HG03342 (cell line): ENCODE data around the gene MDN1.
"Not testable (repeated sequence)": the region's sequence is repeated elsewhere in the genome, so short reads cannot be mapped to it uniquely, and the experiment has no call there.

Source experiments
- ATAC-seq: cut with Tn5 transposase; IDR thresholded peaks from one replicate; pipeline ENCODE4 v1.9.1; 2021; ENCODE audit warnings: mild to moderate bottlenecking, moderate library complexity; ENCODE audit not compliant: unreplicated experiment

MDN1 gene

DNA sequence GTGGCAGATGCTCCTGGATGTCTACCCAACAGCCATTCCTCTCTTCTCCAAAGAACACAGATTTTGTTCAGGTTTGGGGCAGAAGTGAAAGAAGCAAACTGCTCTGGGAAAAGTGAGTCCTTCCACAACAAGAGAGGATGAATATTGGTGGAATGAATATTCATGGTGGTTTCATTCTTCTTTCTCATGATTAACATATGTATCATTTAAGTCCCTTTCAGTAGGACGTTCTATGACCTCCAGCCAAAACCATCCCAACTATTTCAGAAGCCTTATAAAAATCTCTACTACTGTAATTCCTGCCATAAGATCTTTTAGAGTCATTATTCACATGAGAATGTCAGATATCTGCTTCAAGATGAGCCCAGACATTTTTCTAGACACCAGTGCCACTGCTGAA is 44.4 kb downstream of the MDN1 start:
- ATAC-seq = no peak

DNA sequence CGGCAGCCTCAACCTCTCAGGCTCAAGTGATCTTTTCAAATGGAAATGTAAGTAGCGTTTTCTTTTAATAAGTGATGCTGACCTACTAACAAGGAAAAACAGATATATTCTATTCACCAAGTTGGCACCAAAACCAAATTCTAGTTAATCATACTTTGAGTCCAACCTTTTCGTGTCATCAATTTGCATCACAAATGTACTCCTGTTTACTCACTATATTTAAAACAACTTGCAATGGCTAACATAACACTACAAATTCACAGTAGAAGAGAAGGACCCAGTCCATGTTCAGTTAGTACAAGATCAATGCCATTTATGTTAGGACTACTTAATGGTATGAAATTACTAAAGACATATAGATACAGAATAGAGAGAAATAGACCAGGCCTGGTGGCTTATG is 50.0 kb downstream of the MDN1 start:
- no peak for ATAC-seq

DNA sequence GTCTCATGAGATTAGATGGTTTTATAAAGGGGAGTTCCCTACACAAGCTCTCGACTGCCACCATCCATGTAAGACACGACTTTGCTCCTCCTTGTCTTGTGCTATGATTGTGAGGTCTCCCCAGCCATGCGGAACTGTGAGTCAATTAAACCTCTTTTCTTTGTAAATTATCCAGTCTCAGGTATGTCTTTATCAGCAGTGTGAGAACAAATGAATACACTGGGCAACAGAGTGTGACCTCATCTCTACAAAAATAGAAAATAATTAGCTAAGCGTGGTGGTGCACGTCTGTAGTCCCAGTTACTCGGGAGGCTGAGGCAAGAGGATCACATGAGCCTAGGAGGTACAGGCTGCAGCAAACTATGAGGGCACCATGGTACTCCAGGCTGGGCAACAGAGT is 51.3 kb downstream of the MDN1 start:
- ATAC-seq = no peak

DNA sequence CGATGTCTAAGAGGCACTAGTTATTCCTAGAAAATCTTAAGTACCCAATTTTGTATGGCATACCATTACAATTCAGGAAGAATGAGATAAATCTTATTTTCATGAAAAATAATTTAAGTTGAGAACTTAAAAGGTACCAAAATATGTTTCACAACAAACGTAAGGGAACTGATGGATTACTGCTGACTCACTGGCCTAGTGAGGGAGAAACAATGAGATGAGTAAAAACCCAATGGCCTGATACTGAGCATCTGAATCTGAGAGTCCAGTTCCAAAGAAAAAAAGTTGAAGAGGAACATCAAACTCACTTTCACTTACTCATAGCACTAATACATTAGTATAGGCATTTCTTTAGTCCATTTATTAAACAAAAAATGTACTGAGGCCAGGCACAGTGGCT is 56.0 kb downstream of the MDN1 start:
- ATAC-seq = no peak

DNA sequence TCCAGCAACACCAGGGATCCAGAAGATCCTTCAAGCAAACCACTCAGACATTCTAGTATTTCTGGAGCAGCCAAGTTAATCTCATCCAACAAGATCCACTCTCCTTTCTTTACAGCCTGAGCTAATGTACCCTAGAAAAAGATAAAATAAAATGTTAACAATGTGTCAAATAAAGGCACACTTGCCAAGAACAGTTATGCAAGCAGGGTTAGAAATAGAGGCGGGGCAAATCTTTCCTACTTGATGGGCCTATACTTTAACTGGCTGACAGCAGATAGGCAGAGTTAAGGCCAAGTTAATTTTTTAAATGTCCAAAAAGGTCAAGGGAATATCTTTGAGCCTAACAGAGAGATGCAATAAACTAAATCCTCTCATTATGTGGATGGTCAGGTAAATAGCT is 60.8 kb downstream of the MDN1 start:
- no peak for ATAC-seq

DNA sequence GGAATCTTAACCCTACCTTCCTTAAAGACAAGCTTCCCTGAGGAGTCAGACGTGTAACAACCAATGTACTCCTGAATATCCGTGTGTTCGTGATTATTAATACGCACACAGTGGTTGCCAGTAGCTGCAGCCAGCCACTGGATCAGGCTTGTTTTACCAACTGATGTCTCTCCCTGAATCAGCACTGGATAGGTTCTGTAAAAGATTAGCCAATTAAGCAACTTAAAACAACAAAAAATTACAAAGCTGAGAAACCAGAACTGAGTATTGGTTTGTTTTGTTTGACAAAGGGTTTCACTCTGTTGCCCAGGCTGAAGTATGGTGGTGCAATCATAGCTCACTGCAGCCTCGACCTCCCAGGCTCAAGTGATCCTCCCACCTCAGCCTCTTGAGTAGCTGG is 69.3 kb downstream of the MDN1 start:
- ATAC-seq = no peak

DNA sequence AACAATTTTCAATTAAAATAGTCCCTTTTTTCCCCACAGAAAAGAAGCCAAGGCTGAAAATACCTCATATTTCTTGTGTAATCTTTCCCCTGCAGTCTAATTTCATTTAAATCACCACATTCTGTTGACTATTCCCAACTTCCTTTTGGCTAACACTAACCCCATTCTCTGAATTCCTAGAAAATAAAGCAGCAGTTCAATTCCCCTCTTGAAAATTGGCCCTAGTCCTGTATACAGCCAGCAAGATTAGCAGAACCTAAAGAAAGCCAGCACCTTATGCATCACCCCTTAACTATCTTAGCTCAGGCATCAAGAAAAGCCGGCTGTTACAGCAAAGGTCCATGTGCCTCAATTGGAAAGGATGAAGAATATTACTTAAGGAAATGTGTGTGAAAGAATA is 69.7 kb downstream of the MDN1 start:
- no peak for ATAC-seq

DNA sequence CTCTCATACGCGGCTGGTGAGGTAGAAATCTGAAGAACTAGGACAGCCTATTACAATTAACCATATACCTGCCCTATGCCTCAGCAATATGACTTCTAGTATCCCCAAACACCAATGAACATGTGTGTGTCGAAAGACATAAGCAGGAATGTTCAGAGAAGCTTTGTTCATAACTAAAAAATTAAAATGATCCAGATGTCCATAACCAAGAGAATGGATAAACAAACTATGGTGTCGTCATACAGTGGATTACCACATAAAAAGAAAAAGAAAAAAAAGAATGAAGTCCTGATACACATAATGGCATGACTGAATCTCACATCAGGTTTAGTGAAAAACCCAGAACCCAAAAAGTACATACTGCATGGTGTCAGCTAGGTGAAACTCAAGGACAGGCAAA is 73.9 kb downstream of the MDN1 start:
- no peak for ATAC-seq

DNA sequence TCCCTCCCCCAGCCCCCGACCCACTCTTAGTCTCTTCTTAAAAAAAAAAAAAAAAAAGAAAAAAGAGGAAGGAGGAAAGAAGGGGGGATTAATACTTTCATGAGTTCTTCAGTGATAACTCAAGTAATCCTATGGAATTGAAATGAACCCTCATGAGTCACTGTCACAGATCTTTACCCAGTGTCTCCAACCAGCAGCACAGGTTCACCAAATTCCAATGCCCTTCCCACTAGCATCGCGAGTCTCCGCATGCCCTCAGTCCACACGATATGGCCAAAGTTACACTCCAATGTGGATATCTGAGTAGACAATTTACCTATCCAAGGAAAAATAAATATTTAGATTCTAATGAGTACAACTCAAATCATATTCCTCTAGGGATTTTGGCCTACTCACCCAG is 74.5 kb downstream of the MDN1 start:
- ATAC-seq = no peak

DNA sequence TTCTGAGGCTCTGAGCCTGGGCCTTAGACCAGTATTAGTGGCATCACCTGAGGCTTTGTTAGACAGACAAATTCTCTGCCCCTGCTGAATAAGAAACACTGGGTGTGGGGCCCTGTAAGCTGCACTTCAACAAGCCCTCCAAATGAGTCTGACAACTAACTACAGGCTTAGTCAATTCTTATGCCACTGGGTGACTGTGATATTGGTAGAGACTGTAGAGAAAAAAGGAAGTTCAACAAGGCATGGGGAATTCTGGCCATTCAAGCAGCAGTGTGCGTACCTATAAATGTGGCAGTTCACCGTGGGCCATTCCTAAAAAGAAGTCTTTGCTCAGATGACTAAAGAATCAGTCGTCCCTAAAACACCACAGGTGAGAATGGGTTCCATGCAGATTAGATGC is 82.7 kb downstream of the MDN1 start:
- ATAC-seq = no peak

DNA sequence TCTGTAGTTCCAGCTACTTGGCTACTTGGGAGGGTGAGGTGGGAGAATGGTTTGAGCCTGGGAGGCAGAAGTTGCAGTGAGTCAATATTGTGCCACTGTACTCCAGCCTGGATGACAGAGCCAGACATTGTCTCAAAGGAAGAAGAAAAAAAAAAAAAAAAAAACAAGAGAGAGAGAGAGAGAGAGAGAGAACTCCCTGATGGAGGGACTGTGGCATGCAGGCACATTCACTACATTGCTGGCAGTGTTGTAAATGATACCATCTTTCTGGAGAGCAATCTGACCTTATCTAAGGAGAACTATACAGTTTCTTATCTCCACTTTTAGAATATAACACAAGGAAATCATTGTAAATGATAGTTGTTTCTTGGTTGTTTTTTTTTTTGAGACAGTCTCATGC is 85.1 kb downstream of the MDN1 start:
- ATAC-seq = no peak

DNA sequence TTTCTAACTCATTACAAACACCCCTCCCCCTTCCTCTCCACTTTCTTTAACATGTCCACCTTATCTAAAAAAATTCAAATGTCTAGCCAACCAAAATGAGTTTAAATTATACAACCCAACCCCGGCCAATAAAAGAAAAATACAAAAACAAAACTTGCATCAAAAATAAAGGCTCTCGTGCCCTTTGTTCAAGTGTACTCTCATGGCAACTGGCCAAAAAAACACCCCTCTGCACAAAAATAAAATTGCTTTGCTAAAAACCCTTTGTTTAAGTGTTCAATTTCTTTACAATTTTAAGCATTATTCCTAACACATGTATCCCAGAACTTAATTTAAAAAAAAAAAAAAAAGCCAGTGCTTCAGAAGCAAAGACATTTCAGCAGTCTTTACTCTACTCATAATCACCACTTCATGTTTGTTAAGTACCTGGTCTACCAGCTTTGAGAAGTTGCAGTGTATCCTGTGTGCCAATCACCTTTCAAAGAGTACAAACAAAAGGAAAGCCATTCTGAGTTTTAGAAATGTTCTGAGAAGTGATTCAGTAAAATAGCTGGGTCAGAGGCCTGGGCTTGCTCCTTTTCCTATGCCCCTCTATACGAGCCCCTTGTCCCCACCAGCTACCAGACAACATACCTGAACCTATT is 87.5 kb downstream of the MDN1 start:
- no peak for ATAC-seq

DNA sequence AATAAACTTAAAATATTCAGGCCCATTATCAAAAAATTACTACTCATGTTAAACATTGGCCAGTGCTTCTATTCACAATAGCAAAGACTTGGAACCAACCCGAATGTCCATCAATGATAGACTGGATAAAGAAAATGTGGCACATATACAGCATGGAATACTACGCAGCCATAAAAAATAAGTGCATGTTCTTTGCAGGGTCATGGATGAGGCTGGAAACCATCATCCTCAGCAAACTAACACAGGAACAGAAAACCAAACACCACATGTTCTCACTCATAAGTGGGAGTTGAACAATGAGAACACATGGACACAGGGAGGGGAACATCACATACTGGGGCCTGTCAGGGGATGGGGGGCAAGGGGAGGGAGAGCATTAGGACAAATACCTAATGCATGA is 88.3 kb downstream of the MDN1 start:
- not testable (repeated sequence) for ATAC-seq

DNA sequence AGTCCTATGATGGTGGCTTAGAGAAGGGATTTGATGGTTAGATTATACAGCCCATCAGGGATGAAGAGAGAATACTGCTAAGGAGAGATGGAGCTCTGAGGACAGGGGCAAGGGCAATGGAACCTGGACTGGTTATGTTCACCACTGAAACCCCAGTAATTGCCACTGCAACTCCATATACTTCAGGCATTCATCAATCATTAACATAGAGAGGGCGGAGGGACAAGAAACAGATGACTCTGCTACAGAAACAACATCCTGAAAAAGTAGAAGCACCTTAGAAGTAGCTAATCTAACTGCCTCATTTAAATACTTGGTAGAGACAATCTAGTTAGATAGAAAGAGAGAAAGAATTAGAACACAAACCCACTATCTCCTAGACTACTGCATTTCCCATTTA is 89.8 kb downstream of the MDN1 start:
- ATAC-seq = peak; percentile 79

DNA sequence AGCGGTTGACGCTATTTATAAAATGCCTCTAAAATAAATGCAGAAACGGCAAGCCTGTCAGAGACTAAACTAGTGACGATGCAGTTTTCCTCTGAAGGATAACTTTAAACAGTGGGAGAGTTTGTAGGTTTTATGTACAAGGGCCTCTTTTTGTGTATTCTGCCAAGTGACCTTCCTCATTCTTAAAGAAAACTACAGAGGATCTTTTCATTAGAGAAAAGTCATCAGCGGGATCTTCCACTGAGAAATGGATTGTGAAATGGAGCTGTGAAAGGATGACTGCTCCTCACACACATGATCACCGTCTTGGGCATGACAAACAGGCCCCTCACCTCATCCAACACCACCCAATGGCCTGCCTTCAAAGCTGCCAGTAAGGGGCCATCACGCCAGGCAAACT is 92.1 kb downstream of the MDN1 start:
- ATAC-seq = no peak

DNA sequence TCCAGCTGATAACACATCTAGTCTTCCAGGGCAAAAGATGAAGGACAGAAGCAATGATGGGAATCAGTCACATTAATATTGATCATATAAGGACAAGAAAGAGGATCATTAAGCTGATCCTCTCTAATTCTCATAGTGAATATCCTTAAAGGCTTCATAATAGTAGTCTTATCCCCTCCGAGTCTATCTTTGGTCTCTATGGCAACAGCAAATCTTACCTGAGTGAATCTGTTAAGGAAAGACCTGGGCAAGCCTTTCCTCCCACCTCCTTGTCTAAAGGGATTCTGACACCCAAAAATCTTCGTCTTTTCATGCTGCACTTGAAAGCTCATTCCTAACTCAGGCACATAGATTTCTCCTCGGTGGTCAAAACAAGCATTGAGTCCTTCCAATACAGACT is 94.6 kb downstream of the MDN1 start:
- no peak for ATAC-seq

DNA sequence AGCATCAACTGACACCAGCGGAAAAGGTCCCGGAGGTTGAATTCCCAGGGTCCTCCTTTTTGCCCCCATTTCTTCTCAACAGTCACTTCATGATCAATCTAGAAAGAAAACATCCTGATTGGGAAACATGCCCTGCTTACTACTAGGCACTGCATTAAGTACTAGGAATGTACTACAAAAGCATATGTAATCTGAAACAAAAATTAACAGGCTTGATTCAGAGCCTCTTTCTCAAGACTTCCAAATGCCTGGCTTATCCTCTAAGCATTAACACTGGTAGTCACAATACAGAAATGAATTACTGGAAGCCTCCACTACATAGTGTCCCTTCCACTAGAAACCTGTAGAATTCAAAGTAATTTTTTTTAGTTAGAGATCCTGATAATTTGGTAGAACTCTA is 96.5 kb downstream of the MDN1 start:
- no peak for ATAC-seq

DNA sequence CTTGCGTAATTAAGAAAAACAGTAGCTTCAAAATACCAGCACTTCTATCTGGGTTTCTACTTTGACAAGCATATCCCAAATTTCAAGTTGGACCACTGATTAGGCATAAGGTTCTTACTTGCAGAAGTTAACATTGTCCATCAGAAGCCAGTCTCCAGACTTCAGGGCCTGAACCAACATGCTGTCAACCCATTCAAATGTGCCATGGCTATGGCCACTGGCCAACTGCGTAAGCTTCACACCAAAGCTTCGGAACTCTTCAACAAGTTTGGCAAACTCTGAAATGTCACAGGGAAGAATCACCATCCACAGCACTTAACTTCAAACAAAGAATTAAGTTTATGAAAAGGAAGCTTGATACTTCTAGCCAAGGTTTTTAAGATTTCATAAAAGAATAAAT is 103.1 kb downstream of the MDN1 start:
- no peak for ATAC-seq

DNA sequence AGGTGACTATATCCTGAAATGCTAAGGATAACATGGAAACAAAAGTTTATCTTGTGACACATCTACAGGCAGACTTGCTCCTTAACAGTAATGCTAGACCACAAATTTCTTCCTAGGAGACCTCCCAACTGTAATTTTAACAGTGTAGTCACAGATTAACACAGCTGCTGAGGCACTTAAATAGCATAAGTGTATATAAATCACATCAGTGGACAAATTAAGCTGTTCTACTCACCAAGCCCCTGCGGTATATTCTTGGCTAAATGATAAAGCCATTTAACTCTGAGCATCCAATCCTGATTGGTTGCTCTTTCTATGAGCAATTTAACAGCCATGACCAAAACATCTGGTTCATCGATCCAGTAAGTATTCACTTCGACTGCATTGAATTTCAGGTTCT is 107.8 kb downstream of the MDN1 start:
- ATAC-seq = no peak

DNA sequence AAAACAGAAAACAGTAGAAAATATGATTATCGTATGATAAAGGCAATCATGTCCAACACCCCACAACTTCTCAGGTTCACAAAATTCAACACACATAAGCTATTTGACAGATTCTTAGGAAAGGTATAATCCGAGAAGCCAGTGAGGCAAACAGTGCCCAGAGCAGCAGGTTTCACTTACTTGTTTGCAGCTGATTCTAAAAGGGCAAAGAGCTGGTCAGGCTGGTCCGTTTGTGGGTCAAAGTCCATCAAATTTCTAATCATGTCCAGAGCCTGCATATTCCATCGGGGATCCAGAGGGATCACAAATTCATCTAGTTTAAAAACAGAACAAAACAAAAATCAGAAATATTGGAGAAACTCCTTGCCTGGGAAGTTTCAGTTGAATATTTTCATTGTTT is 111.3 kb downstream of the MDN1 start:
- no peak for ATAC-seq

DNA sequence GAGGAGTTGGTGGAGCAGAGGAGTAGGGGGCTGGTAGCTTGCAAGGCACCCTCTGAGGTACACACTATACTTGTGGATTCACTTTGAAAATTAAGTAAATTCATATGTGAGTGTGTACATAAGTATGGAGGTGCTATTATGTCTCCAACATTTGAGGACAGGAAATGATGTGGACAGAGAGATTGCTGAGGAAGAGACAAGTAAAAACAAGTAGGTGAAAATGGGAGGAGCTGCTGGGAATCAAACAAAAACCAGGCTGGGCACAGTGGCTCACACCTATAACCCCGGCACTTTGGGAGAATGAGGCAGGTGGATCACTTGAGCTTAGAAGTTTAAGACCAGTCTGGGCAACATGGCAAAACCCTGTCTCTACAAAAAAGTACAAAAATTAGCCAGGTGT is 111.8 kb downstream of the MDN1 start:
- no peak for ATAC-seq

DNA sequence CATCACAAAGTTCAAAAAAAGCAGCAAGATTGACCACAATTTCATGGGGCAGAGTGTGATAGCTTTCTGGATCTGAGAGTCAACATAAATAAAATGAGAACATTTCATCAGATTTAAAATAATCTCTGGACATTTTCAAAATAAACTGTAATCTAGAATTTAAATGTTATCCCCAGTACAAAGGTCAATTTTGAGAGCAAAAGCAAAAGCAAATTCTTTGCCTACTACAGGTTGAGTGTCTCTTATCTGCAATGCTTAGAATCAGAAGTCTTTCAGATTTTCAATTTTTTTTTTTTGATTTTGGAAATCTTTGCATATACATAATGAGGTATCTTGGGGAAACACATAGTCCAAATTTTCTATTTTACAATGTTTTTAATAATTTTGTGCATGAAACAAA is 113.5 kb downstream of the MDN1 start:
- ATAC-seq = no peak

DNA sequence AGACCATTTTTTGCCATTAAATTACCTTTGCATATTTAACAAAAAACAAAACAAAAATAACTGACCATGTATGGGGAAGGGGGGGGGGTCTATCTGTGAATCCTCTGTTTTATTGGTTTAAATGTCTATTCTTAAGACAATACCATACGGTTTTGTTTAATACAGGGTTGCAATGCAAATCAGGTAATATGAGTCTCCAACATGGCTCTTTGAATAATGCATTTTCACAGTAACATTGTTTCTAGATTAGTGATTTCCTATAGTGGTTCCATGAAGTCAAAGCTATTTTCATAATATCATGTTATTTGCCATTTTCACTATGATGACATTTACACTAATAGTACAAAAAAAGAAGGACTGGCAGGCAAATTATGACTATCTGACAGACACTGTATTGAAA is 116.3 kb downstream of the MDN1 start:
- ATAC-seq = no peak

DNA sequence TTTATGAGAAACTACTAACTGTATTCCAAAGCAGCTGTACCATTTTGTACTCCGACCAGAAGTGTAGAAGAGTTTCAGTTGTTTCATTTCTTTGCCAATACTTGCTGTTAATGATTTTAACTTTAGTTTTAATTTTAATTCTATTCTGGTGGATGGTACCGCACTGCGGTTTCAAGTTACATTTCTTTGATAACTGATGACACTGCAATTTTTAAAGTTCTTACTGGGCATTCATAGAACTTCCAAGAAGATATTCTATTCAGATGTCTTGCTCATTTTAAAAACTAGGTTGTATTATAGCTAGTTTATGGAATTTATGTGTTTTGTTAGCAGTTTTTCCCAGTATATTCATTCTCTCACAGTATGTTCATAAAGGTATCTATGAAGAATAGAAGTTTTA is 117.2 kb downstream of the MDN1 start:
- no peak for ATAC-seq
